Esophagus squamous epithelium (tissue), 5 donors: ENCODE measurements around the gene GABBR2. TPM values are rescaled to one million over a fixed set of nuclear protein-coding genes. Genes with fewer than 3 reads are reported as not detected.

Source experiments
- DNase-seq: peaks from one replicate; lab custom pipeline; 2025; lab: John Stamatoyannopoulos, UW
- H3K27ac ChIP-seq, 4 donors: fragments of 200-600 bp; sonication (generic); one replicate each; pipeline ENCODE4 v1.5.1; 2016 to 2019; ENCODE audit warnings: mild to moderate bottlenecking in 1 of 4
- H3K27me3 ChIP-seq, 4 donors: fragments of 200-600 bp; sonication (generic); 1 replicate in 3 of 4; 2 replicates in 1 of 4; pipeline versions ENCODE4 v1.5.1 to v1.6.0; 2017 to 2021; ENCODE audit warnings: antibody characterized with exemption in 1 of 4
- H3K36me3 ChIP-seq, 3 donors: fragments of 200-600 bp; sonication (generic); one replicate each; pipeline ENCODE4 v1.5.1; 2016 to 2019
- H3K4me1 ChIP-seq, 3 donors: fragments of 200-600 bp; sonication (generic); one replicate each; pipeline ENCODE4 v1.5.1; 2017 to 2019
- H3K4me3 ChIP-seq, 4 donors: fragments of 200-600 bp; sonication (generic); 1 replicate in 3 of 4; 2 replicates in 1 of 4; pipeline ENCODE4 v1.5.1; 2016 to 2019; ENCODE audit warnings: mild to moderate bottlenecking in 2 of 4, moderate library complexity in 1 of 4
- H3K9me3 ChIP-seq, 3 donors: fragments of 200-600 bp; sonication (generic); one replicate each; pipeline ENCODE4 v1.5.1; 2016 to 2019
- POLR2A ChIP-seq, 4 donors: fragments of 450-650 bp; IDR thresholded peaks; one replicate each; pipeline ENCODE4 v1.6.1; 2017; ENCODE audit warnings: antibody characterized with exemption in 4 of 4, mild to moderate bottlenecking in 4 of 4, moderate library complexity in 3 of 4
- WGBS, 2 donors: methylation state at CpG; one replicate each; pipeline ENCODE4 v1.1.5; 2018; 5-methylcytosine and 5-hydroxymethylcytosine counted together
- intact Hi-C: fragments of 100-400 bp; cut with DNase I; formaldehyde crosslinking; loops from one replicate; pipeline ENCODE4 v1.15.0; 2022
- total RNA-seq, 4 donors: library from RNA; depleted of rRNA; stranded (reverse); fragments of >200 nt; gene quantifications; one replicate each; pipeline ENCODE4 v1.1.0, GENCODE V29; 2016
- TF ChIP-seq, protein P1 (sequence below), 6 experiments: fragments of 450-650 bp in 4 of 6; fragments of 200-600 bp in 2 of 6; sonication (generic) in 2 of 6; IDR thresholded peaks; one replicate each; pipeline ENCODE4 v1.5.1; 2016 to 2019; ENCODE audit warnings: antibody characterized with exemption in 6 of 6, mild to moderate bottlenecking in 4 of 6, moderate library complexity in 4 of 6
- donor health status: DM: yes; HTN: yes; CAD: no.

GABBR2 gene
- total RNA-seq, 4 donors from 2014 or later, result not detected

GRCh38 chr9:98552331-98552730 is 156.4 kb downstream of the GABBR2 start:
- intact Hi-C loops, result no loop called here
- peaks cover 0 to 21% (median 0%) of the 10 kb centered on the region in 4 donors for H3K27me3 ChIP-seq
- no peaks in the 10 kb centered on the region for H3K9me3 ChIP-seq
- H3K36me3 ChIP-seq, result no peaks in the 10 kb centered on the region
- H3K4me1 ChIP-seq, result no peaks in the 10 kb centered on the region
- H3K27ac ChIP-seq, result no peak overlapping the region
- WGBS, 2 donors, result 50 to 63% methylated on average over 7 of the region's 8 CpGs
- DNase-seq, result no peak
- H3K4me3 ChIP-seq, result no peak overlapping the region
- TF ChIP-seq, protein P1, sequence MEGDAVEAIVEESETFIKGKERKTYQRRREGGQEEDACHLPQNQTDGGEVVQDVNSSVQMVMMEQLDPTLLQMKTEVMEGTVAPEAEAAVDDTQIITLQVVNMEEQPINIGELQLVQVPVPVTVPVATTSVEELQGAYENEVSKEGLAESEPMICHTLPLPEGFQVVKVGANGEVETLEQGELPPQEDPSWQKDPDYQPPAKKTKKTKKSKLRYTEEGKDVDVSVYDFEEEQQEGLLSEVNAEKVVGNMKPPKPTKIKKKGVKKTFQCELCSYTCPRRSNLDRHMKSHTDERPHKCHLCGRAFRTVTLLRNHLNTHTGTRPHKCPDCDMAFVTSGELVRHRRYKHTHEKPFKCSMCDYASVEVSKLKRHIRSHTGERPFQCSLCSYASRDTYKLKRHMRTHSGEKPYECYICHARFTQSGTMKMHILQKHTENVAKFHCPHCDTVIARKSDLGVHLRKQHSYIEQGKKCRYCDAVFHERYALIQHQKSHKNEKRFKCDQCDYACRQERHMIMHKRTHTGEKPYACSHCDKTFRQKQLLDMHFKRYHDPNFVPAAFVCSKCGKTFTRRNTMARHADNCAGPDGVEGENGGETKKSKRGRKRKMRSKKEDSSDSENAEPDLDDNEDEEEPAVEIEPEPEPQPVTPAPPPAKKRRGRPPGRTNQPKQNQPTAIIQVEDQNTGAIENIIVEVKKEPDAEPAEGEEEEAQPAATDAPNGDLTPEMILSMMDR (IDR thresholded peaks at IDR 0.05), result no peak
- no peak for TF ChIP-seq POLR2A (IDR thresholded peaks at IDR 0.05)

- Histone ChIP-seq H3K27me3 (peaks cover 0 to 17% (median 0%) of the 10 kb centered on the region in 4 donors), H3K4me3 (no peak overlapping the region), H3K36me3 (no peaks in the 10 kb centered on the region), H3K4me1 (no peaks in the 10 kb centered on the region), H3K9me3 (no peaks in the 10 kb centered on the region), H3K27ac (no peak overlapping the region)
- no peak for DNase-seq
- 62 to 71% methylated on average over 9 to 10 of the region's 11 CpGs for WGBS, 2 donors
- no peak for TF ChIP-seq POLR2A (IDR thresholded peaks at IDR 0.05)
- TF ChIP-seq, protein P1 (IDR thresholded peaks at IDR 0.05), result no peak
- intact Hi-C loops, result no loop called here
These were observed 157.0 kb downstream of the GABBR2 start for GRCh38 chr9:98551511-98552286.

GRCh38 chr9:98550206-98550820 is 158.4 kb downstream of the GABBR2 start:
- TF ChIP-seq, protein P1 (IDR thresholded peaks at IDR 0.05), result no peak
- no peak for TF ChIP-seq POLR2A (IDR thresholded peaks at IDR 0.05)
- 55 to 59% methylated on average over 7 of the region's 7 CpGs for WGBS, 2 donors
- H3K9me3 ChIP-seq, result no peaks in the 10 kb centered on the region
- DNase-seq, result no peak
- peaks cover 0 to 11% (median 0%) of the 10 kb centered on the region in 4 donors for H3K27me3 ChIP-seq
- intact Hi-C loops, result no loop called here
- H3K27ac ChIP-seq, result no peak overlapping the region
- no peaks in the 10 kb centered on the region for H3K36me3 ChIP-seq
- H3K4me3 ChIP-seq, result no peak overlapping the region
- no peaks in the 10 kb centered on the region for H3K4me1 ChIP-seq

GRCh38 chr9:98549401-98549800 is 159.3 kb downstream of the GABBR2 start:
- 59 to 79% methylated on average over 3 of the region's 3 CpGs for whole genome bisulfite sequencing, 2 donors
- Histone ChIP-seq H3K27me3 (peaks cover 0 to 11% (median 0%) of the 10 kb centered on the region in 4 donors), H3K36me3 (no peaks in the 10 kb centered on the region), H3K27ac (no peak overlapping the region), H3K4me1 (no peaks in the 10 kb centered on the region), H3K9me3 (no peaks in the 10 kb centered on the region), H3K4me3 (no peak overlapping the region)
- DNase-seq, result no peak
- TF ChIP-seq, protein P1 (IDR thresholded peaks at IDR 0.05), result no peak
- no peak for TF ChIP-seq POLR2A (IDR thresholded peaks at IDR 0.05)
- intact Hi-C loops, result no loop called here

DNA sequence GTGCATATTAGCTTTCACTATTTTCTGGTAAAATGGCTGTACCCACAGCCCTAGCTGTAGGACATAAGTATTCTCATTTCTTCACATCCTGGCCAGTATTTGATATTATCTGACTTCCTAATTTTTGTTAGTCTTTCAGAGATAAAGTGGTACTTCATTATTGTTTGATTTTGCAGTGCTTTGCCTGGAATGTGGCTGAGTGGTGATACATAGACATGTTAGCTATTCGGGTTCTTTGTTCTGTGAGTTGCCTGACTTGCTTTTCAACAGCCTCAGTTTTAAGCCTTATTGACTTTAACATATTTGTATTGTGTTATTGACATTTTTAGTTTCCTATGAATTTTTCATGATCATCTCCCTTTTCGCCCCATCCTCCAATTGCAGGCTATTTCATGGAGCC is 161.1 kb downstream of the GABBR2 start:
- H3K36me3 ChIP-seq, result no peaks in the 10 kb centered on the region
- intact Hi-C loops, result no loop called here
- TF ChIP-seq POLR2A (IDR thresholded peaks at IDR 0.05), result no peak
- TF ChIP-seq, protein P1 (IDR thresholded peaks at IDR 0.05), result no peak
- H3K4me1 ChIP-seq, result no peaks in the 10 kb centered on the region
- DNase-seq, result no peak
- no peak overlapping the region for H3K27ac ChIP-seq
- no peaks in the 10 kb centered on the region for H3K9me3 ChIP-seq
- no peak overlapping the region for H3K4me3 ChIP-seq
- WGBS, 2 donors, result 72 to 85% methylated on average over 2 of the region's 2 CpGs
- H3K27me3 ChIP-seq, result peaks cover 0 to 6% (median 0%) of the 10 kb centered on the region in 4 donors
